ENCODE measurements around the gene RAB20.
"Not testable (repeated sequence)": the region's sequence is repeated elsewhere in the genome, so short reads cannot be mapped to it uniquely, and the experiment has no call there.

Gene RAB20

DNA sequence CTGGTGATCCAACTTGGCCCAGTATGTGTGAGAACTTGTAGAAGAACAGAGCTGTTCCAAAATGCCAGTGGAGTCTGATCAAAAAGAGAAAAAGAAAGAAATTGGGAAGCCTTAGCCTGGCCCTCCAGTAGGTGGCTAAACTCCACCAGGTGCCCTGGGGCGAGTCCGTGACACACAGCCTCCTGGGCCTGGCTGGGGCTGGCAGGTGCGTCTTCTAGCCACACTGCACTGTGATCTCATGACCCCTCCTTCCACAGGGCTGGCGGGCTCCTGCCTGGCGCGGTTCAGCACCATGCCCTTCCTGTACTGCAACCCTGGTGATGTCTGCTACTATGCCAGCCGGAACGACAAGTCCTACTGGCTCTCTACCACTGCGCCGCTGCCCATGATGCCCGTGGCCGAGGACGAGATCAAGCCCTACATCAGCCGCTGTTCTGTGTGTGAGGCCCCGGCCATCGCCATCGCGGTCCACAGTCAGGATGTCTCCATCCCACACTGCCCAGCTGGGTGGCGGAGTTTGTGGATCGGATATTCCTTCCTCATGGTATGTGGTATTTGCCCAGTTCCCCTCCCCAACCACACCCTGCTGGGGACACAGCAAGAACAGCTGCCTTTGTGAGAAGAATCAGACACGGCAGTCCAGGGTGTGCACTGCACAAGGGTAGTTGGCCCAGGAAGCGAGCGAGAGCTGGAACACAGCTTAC lies 53.7 kb downstream of the RAB20 start:
- DNase-seq, result no peak

DNA sequence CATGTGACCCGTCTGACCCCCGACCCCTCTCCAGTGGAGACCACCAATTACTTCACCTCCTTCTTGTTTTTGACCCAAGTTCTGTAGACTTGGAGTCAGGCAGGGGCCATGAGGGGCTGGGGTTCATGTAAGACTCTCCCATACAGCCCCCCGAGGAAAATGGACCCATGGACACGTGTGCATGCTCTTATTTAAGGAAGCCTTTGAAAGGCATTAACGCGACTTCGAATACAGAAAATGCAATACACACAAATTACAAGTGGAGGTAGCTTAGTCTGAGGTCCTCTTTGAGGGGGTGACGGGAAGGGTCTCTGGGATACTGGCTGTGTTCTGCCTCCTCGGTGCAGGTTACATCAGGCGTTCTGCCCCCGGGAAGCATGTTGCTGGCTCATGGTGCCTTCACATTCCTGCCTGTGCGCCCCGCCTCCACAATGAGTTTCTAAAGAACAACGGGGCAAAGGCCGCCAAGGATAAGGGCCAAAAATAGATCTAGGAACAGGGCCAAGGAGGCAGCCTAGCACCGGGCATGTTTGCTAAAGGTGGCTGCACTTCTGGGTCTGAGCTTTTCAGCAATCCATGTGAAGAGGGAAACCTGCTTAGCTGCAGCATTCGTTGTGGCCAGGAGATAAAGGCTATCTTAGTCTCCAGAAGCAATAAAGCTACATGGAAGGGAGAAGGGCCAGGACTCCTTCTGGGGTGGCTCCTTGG lies 54.5 kb downstream of the RAB20 start:
- DNase-seq, result no peak

DNA sequence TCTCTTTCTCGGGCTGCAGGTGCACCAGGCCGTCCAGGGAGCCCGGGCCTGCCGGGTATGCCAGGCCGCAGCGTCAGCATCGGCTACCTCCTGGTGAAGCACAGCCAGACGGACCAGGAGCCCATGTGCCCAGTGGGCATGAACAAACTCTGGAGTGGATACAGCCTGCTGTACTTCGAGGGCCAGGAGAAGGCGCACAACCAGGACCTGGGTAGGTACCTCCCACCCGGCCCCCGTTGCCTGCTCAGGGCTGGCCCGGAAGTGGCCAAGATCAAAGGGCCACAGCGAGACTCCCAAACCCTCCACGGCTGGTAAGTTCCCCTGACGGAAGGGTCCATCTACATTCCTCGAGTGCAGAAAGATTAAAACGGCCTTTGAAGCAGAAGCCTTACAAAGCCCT lies 55.1 kb downstream of the RAB20 start:
- DNase-seq, result no peak

DNA sequence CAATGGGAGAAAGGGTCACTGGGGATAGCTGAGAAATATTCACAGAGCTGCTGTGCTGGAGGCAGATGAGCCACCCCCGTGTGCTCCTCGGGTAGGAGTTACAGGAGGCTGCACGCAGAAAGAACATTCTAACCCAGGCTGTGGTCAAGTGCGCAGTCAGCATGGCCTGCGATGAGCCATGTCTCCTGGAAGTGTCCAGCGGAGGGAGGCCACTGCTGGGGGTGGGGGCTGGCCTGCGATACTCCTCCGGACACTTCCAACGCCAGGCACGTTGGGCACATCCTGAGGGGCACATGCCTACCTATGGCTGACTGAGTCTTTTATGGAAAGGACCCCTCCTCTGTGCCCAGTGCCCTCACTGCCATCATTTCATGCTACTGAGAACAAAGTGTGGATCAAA lies 55.9 kb downstream of the RAB20 start:
- DNase-seq, result no peak

- DNase-seq, result no peak
Measured at GRCh38 chr13:110503979-110504499, 57.5 kb downstream of the RAB20 start.

- no peak for DNase-seq
Measured at GRCh38 chr13:110503037-110503901, 58.3 kb downstream of the RAB20 start.

DNA sequence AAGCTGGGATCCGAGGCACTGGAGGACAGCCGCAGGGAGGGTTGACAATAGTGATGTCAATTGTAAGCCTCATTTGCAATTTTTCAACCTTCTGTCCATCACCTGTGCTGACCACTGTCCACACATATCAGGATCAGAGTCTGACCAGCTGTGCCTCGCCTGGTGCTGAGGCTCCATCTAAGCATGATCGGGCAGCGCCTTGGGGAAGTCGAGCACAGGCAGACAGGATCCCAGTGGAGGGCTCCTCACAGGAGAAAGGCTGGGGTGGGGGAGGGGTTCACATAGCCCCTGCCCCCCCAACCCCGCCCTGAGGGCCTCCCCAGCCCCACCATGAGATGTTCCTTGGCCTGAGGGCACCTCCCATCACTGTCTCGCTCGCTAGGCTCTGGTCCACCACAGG lies 60.3 kb downstream of the RAB20 start:
- no peak for DNase-seq

DNA sequence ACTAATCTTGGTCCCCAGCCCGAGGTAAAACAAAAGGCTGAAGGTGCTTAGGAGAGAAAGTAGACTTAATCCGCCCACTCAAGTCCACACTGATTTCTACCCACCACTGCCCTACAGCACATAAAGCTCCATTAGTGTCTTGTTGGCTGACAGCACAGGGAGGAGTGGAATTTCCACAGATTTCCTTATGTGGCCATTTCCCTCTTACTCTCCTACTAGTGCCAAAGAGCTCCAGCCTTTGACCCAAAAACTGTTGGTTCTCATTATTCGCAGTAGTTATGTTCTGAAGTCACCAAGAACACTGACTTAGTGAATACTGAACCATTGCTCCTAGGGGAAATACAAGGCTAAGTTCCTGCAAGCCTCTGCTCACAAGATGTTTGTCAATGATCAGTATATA lies 61.2 kb downstream of the RAB20 start:
- DNase-seq, result no peak

GRCh38 chr13:110499621-110500281 lies 61.8 kb downstream of the RAB20 start:
- DNase-seq, result no peak

DNA sequence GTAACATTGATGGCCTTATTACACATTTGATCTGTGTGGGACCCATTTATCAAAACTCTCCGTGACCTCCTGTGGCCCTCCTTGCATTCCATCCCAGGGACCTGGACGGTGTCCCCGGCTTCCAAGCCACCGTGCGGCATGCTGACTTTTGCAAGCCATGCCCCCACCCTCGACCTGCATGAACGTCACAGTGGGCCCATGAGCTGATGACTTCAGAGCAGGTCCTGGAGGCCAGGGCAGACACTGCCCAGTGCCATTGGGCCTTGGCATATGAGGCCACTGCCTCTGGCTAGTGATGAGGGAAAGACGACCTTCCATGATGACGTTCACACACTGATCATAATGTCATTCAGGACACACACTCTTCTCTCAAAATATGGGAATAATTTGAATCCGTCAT lies 62.8 kb downstream of the RAB20 start:
- DNase-seq, result no peak

GRCh38 chr13:110498327-110498726 lies 63.2 kb downstream of the RAB20 start:
- no peak for DNase-seq

DNA sequence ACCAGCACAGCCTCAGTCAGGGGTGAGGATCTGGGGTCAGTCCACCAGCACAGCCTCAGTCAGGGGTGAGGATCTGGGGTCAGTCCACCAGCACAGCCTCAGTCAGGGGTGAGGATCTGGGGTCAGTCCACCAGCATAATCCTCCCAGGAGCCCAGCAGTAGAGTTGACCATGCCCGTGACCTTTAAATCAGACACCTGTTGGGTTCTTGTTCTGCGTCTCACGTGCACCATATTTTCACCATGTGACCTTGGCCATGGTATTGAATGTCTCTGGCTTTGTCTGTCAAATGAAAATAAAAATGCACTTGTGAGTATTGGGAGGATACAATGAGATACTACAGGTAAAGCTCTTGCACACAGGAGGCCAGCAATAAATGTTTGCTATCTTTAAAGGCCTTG lies 63.6 kb downstream of the RAB20 start:
- DNase-seq, result not testable (repeated sequence)

GRCh38 chr13:110497003-110497402 lies 64.5 kb downstream of the RAB20 start:
- no peak for DNase-seq

- no peak for DNase-seq
Measured at GRCh38 chr13:110496281-110496680, 65.2 kb downstream of the RAB20 start.

DNA sequence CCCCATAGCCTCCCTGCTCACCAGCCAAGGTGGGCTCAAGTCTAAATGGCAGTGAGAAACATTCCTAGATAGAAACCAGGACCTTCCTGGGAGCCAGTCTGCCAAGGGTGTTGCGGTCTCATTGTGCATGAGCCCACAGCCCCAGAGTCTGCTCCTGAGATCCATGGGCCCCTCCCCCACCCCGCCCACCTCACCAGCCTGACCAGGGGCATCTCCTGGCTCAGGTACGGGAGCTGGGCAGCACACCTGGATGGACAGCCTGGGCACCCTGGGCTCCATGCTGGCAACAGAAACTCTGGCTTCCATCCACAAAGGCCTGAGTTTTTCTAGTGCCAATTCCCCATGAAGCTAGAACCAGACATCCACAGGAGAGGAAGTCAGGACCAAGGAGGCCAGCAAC lies 65.6 kb downstream of the RAB20 start:
- no peak for DNase-seq

DNA sequence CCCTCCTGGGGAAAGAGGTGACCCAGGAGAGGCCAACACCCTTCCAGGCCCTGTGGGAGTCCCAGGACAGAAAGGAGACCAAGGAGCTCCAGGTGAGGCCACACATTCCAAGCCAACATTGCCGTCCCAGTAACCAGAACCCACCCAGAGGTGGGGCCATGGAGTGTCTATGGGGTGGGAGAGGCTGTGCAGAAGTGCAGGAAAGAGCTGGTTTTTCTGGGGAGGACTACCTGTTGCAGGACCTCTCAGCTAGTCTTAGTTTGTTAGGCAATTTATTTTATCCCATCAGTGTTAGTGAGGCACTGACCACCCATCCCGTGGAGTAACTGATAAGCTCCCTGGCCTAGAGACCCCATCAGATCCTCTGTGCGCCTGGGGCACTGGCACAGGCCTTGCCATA lies 66.1 kb downstream of the RAB20 start:
- no peak for DNase-seq

- DNase-seq, result no peak
Measured at GRCh38 chr13:110493613-110494012, 67.9 kb downstream of the RAB20 start.

DNA sequence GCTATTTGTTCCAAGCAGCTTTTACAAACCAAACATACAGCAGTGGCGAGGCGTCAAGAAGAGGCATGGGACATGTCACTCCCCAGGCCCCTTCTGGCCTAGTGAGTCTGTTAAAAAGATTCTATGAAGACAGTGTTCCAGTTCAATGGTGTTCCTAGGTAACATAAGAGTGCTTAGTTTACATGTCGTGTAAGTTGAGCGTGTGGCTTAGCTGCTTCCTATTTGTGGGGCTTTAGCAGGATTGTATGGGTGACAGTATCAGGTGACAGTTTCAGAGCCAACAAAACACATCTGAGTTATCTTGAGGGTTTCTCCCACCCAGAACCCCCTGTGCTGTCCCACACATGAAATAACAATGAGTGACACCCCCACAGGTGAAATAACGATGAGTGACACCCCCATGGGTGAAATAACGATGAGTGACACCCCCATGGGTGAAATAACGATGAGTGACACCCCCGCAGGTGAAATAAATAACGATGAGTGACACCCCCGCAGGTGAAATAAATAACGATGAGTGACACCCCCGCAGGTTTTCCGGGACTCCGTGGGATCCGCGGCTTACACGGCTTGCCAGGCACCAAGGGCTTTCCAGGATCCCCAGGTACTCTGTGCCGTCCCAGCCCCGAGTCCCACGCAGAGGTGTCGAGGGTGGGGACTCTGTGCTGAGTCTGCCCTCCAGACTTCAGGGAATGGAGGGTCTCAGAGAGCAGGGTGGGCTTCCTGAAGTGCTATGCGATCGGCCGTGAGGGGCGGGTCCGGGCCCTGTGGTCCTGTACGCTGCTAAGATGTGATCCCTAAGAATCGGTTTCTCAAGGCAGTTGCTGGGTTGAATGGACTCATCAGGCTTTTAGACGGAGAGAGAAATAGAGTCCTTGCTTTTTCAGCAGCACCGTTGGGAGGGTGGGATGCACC lies 68.6 kb downstream of the RAB20 start:
- no peak for DNase-seq

- no peak for DNase-seq
Measured at GRCh38 chr13:110491869-110492678, 69.4 kb downstream of the RAB20 start.

- DNase-seq, result no peak
Measured at GRCh38 chr13:110490009-110490770, 71.3 kb downstream of the RAB20 start.

Data from NCI-H2227 treated with DMSO at 0.1 percent for 48 hours (cell line).